Esophagus muscularis mucosa (tissue), 4 donors: Measurements from ENCODE around the gene DYNLT4.

Source experiments
- EP300 ChIP-seq: sonication (generic); formaldehyde crosslinking; IDR thresholded peaks from one replicate; pipeline ENCODE4 v1.6.1; 2017; ENCODE audit warnings: antibody characterized with exemption
- POLR2A ChIP-seq: fragments of 450-650 bp; IDR thresholded peaks from one replicate; pipeline ENCODE4 v1.6.1; 2017; ENCODE audit warnings: antibody characterized with exemption, moderate library complexity, mild to moderate bottlenecking, low read depth
- POLR2AphosphoS5 ChIP-seq, 2 donors: sonication (generic); formaldehyde crosslinking; IDR thresholded peaks; one replicate each; pipeline ENCODE4 v1.6.1; 2017; ENCODE audit warnings: antibody characterized with exemption in 2 of 2
- TF ChIP-seq, protein P1 (sequence below), 3 experiments: fragments of 200-600 bp in 2 of 3; fragments of 450-650 bp in 1 of 3; sonication (generic) in 2 of 3; IDR thresholded peaks; one replicate each; pipeline ENCODE4 v1.5.1; 2017 to 2019; ENCODE audit warnings: antibody characterized with exemption in 3 of 3, mild to moderate bottlenecking in 2 of 3, moderate library complexity in 1 of 3

DNA sequence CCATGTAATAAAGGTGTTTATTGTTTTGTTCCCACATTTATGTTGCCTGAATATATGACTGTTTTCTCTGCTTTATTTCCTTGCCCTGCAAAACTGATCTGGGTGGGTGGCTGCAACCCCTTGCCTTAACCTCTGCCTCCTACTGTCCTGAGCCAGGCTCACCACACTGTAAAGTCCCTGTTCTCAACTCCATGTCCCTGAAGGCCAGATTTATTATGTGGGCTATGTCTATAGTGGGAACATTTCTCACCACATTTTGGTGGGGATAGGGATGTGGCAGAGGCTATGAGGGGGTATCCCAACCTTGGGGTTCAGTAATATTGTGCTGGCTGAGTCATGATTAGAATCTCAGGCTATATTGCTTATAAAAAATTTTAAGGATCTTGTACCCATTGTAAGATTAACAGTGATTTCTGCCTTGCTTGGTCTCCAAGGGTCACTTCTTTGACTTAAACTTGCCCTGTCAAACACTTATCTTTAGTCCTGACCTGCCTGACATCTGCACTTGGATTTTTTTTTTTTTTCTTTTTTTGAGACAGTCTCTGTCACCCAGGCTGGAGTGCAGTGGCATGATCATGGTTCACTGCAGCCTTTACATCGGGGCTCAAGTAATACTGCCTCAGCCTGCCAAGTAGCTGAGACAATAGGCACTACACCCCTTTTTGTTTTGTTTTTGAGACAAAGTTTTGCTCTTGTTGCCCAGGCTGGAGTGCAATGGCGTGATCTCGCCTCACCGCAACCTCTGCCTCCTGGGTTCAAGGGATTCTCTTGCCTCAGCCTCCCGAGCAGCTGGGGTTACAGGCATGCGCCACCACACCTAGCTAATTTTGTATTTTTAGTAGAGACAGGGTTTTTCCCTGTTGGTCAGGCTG lies 28.2 kb downstream of the DYNLT4 start:
- TF ChIP-seq, protein P1, sequence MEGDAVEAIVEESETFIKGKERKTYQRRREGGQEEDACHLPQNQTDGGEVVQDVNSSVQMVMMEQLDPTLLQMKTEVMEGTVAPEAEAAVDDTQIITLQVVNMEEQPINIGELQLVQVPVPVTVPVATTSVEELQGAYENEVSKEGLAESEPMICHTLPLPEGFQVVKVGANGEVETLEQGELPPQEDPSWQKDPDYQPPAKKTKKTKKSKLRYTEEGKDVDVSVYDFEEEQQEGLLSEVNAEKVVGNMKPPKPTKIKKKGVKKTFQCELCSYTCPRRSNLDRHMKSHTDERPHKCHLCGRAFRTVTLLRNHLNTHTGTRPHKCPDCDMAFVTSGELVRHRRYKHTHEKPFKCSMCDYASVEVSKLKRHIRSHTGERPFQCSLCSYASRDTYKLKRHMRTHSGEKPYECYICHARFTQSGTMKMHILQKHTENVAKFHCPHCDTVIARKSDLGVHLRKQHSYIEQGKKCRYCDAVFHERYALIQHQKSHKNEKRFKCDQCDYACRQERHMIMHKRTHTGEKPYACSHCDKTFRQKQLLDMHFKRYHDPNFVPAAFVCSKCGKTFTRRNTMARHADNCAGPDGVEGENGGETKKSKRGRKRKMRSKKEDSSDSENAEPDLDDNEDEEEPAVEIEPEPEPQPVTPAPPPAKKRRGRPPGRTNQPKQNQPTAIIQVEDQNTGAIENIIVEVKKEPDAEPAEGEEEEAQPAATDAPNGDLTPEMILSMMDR (IDR thresholded peaks at IDR 0.05): no peak
- TF ChIP-seq EP300 (no peak), POLR2A (no peak), POLR2AphosphoS5 (IDR thresholded peaks at IDR 0.05) (no peak)
